ACHN (cell line): ENCODE data around the gene CHST10.
"Not testable (repeated sequence)": the region's sequence is repeated elsewhere in the genome, so short reads cannot be mapped to it uniquely, and the experiment has no call there.

ENCODE experiments used
- DNase-seq: peaks from one replicate; pipeline ENCODE4 v3.0.0-alpha.2; 2015
- in situ Hi-C: cut with HindIII; loops from 2 replicates; pipeline ENCODE4 v1.10.0; 2017; ENCODE audit warnings: low sequenced_read_pairs, low pct_ligation_motif_present, low pct_unique_long_range_greater_than_20kb

The CHST10 gene

GRCh38 chr2:100359576-100359975 is 57.9 kb downstream of the CHST10 start:
- in situ Hi-C loops, result no loop called here
- no peak for DNase-seq

- in situ Hi-C loops, result no loop called here
- DNase-seq, result no peak
Observed at GRCh38 chr2:100358554-100358953, 58.9 kb downstream of the CHST10 start.

GRCh38 chr2:100352521-100352920 is 64.9 kb downstream of the CHST10 start:
- in situ Hi-C loops, result no loop called here
- DNase-seq, result no peak

GRCh38 chr2:100350661-100351185 is 66.7 kb downstream of the CHST10 start:
- peak; percentile 15 for DNase-seq
- in situ Hi-C loops, result no loop called here

- DNase-seq, in situ Hi-C loops: not testable (repeated sequence)
Observed at GRCh38 chr2:100345144-100345543, 72.3 kb downstream of the CHST10 start.

GRCh38 chr2:100344433-100344832 is 73.0 kb downstream of the CHST10 start:
- in situ Hi-C loops, result no loop called here
- no peak for DNase-seq

- DNase-seq, in situ Hi-C loops: not testable (repeated sequence)
Observed at GRCh38 chr2:100342466-100342865, 75.0 kb downstream of the CHST10 start.
